Heart right ventricle (tissue), 16 donors: ENCODE measurements around the gene MYOD1. TPM values are rescaled to one million over a fixed set of nuclear protein-coding genes. Genes with fewer than 3 reads are reported as not detected.

Experiments used
- ATAC-seq, 8 donors: fragments of 200-7000 bp; cut with Tn5 transposase; one replicate each; pipeline ENCODE4 v1.9.1; 2020; ENCODE audit warnings: mild to moderate bottlenecking in 8 of 8, moderate library complexity in 8 of 8, moderate number of reproducible peaks in 1 of 8
- DNase-seq, 2 donors: peaks; one replicate each; pipeline ENCODE4 v3.0.0-alpha.2; 2020
- H3K27ac ChIP-seq, 10 donors: fragments of 200-600 bp; sonication (generic) in 2 of 10; one replicate each; pipeline versions ENCODE4 v1.5.0 to v1.8.0; 2020 to 2022; ENCODE audit warnings: mild to moderate bottlenecking in 3 of 10
- H3K27me3 ChIP-seq, 7 donors: fragments of 200-600 bp; one replicate each; pipeline ENCODE4 v1.8.0; 2021 to 2022; ENCODE audit warnings: mild to moderate bottlenecking in 2 of 7
- H3K36me3 ChIP-seq, 9 donors: fragments of 200-600 bp; sonication (generic) in 1 of 9; one replicate each; pipeline versions ENCODE4 v1.5.0 to v1.8.0; 2020 to 2022; ENCODE audit warnings: mild to moderate bottlenecking in 2 of 9
- H3K4me1 ChIP-seq, 9 donors: fragments of 200-600 bp; sonication (generic) in 1 of 9; one replicate each; pipeline versions ENCODE4 v1.5.0 to v1.8.0; 2020 to 2022; ENCODE audit warnings: mild to moderate bottlenecking in 4 of 9
- H3K4me3 ChIP-seq, 10 donors: fragments of 200-600 bp; sonication (generic) in 2 of 10; one replicate each; pipeline versions ENCODE4 v1.5.0 to v1.8.0; 2020 to 2022; ENCODE audit warnings: mild to moderate bottlenecking in 7 of 10, moderate library complexity in 2 of 10
- H3K9me3 ChIP-seq, 11 donors: fragments of 200-600 bp in 10 of 11; sonication (generic) in 2 of 11; one replicate each; pipeline versions ENCODE4 v1.5.0 to v1.8.0; 2013 to 2022; ENCODE audit warnings: mild to moderate bottlenecking in 2 of 11, control low read depth in 1 of 11, moderate library complexity in 1 of 11
- WGBS, 2 donors: extraction: QIAGEN DNeasy Blood & Tissue Kit; methylation state at CpG; one replicate each; pipeline ENCODE4 v1.1.7; 2013; ENCODE audit warnings: inconsistent platforms in 1 of 2; 5-methylcytosine and 5-hydroxymethylcytosine counted together
- intact Hi-C, 10 donors: fragments of 100-400 bp; cut with DNase I; formaldehyde crosslinking; loops; one replicate each; pipeline versions ENCODE4 v1.11.1 to v1.14.2; 2022
- polyA plus RNA-seq, 2 donors: library from polyadenylated mRNA; stranded (reverse); fragments of 200-250 nt; gene quantifications; one replicate each; pipeline ENCODE4 v1.2.3, GENCODE V29; 2013
- total RNA-seq, 10 donors: library from RNA; stranded (reverse); fragmentation: NEBNext Ultra II Directional in 3 of 10; extraction: Animal tissue kit (Norgen Biotek cat#: 25700) in 3 of 10; gene quantifications; one replicate each; pipeline versions ENCODE4 v1.2.1 to v1.2.4, GENCODE V29; 2021 to 2023
- TF ChIP-seq, protein P1 (sequence below), 9 donors: fragments of 200-600 bp; sonication (generic) in 2 of 9; IDR thresholded peaks; one replicate each; pipeline versions ENCODE4 v1.5.0 to v1.8.0; 2021 to 2022; ENCODE audit warnings: antibody characterized with exemption in 9 of 9, mild to moderate bottlenecking in 5 of 9, moderate library complexity in 1 of 9
- donor health status: Arrhythmogenic right ventricular cardiomyopathy.
- donor health status: ischemic (EF 13 %, LVEDD 7.1; RV severe dilation, severe dysfunction).
- donor health status: healthy with polysubstance abuse.
- donor health status: DM: no; HTN: yes; CAD: no.
- donor health status: DM: no; HTN: no; CAD: no.
- donor health status: ischemic (EF 25% LVEDD 6.9; RV normal size, moderate dysfunction).
- donor health status: ischemic (EF 25% LVEDD 5.7; RV mildly dilated, moderate dysfunction).
- donor health status: healthy.
- donor health status: DM: yes; HTN: yes; CAD: no.
- donor health status: Ischemic cardiomyopathy.
- donor health status: ischemic (EF 35%, LVEDD 5.7; RV mildly dilated, moderate dysfunction).
- donor health status: nonischemic (EF 11% LVEDD 7.7; RV severe dilation, severe dysfunction).
- donor health status: DM: yes; HTN: yes; CAD: no.
- donor health status: PGD.
- donor health status: ischemic (EF 29% LVEDD 5.4; RV normal size, mild dysfunction).
- donor health status: nonischemic (EF 23%, LVEDD 6.1; RV moderate dilation, normal function).

Gene MYOD1
- total and polyA plus RNA-seq, 12 donors = 0.20 TPM; not detected in 11

DNA sequence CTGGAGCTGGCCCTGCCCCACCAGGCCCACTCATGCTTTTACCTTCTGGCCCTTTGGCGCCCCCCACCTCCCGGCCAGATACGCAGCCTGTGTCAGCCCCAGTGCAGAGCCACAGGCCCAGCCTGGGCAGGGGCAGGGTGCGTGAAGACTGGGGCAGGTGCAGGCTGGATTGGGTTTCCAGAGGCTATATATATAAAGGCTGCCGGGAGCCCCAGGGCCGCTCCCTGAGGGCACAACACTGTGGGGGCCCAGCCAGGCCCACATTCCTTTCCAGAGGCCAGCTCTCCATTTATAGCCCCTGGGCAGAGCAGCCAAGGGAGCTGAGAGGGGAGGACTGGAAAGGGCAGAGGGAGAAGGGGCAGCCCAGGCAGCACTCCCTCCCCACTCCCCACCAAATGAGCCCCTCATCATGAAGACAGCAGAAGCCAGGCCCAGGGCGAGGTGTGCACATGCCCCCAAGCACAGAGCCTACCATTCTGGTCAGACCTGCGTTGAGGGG is 5.0 kb upstream of the MYOD1 start:
- Histone ChIP-seq H3K4me3 (no peak overlapping the region), H3K27ac (peak overlapping the region in 7 of 10 donors; percentile 10 to 58 (median 43)), H3K27me3 (peaks cover 2 to 55% (median 51%) of the 10 kb centered on the region in 7 donors), H3K9me3 (no peaks in the 10 kb centered on the region), H3K4me1 (peaks cover 0 to 23% (median 10%) of the 10 kb centered on the region in 9 donors), H3K36me3 (no peaks in the 10 kb centered on the region)
- TF ChIP-seq, protein P1, sequence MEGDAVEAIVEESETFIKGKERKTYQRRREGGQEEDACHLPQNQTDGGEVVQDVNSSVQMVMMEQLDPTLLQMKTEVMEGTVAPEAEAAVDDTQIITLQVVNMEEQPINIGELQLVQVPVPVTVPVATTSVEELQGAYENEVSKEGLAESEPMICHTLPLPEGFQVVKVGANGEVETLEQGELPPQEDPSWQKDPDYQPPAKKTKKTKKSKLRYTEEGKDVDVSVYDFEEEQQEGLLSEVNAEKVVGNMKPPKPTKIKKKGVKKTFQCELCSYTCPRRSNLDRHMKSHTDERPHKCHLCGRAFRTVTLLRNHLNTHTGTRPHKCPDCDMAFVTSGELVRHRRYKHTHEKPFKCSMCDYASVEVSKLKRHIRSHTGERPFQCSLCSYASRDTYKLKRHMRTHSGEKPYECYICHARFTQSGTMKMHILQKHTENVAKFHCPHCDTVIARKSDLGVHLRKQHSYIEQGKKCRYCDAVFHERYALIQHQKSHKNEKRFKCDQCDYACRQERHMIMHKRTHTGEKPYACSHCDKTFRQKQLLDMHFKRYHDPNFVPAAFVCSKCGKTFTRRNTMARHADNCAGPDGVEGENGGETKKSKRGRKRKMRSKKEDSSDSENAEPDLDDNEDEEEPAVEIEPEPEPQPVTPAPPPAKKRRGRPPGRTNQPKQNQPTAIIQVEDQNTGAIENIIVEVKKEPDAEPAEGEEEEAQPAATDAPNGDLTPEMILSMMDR (IDR thresholded peaks at IDR 0.05) = peak in 1 of 9 donors; percentile 7
- intact Hi-C loops = loop anchor here in 1 of 10 donors (10.0 kb wide), 1 partner anchor 110 kb away; no protein-coding TSS in a partner anchor
- 38 to 48% methylated on average over 8 of the region's 8 CpGs for WGBS, 2 donors
- peak in 1 of 2 donors; percentile 42 for DNase-seq
- ATAC-seq = peak; percentile 83 to 96 (median 87)

DNA sequence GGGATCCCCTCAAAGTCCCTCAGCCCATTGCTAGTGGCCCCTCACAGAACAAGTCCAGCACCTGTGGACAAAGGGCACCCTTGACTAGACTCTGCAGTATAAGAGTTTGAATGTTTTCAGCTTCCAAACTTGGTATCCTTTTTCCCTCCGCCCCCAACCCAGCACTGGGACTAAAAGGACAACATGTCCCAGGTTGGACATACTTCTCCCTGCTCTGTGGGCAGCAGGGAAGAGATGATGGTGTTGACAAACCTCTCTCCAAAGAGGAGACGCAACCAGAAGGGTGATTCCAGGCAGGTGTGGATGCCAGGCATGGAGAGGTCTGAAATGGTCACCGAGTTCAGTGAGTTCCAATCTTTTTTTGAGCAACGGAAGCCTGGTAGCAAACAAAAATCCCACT is 4.5 kb upstream of the MYOD1 start:
- no peak for DNase-seq
- intact Hi-C loops = loop anchor here in 3 of 10 donors (5.0 to 10.0 kb wide), 2 partner anchors 110 to 118 kb away; no protein-coding TSS in a partner anchor
- peak in 6 of 8 donors; percentile 4 to 63 (median 16) for ATAC-seq
- H3K4me1 ChIP-seq = peaks cover 0 to 23% (median 10%) of the 10 kb centered on the region in 9 donors
- WGBS, 2 donors = 60 to 66% methylated on average over 4 of the region's 4 CpGs
- TF ChIP-seq, protein P1 (IDR thresholded peaks at IDR 0.05) = no peak
- H3K9me3 ChIP-seq = no peaks in the 10 kb centered on the region
- no peaks in the 10 kb centered on the region for H3K36me3 ChIP-seq
- no peak overlapping the region for H3K4me3 ChIP-seq
- H3K27me3 ChIP-seq = peaks cover 7 to 59% (median 54%) of the 10 kb centered on the region in 7 donors
- H3K27ac ChIP-seq = peak overlapping the region in 4 of 10 donors; percentile 13 to 58 (median 45)

DNA sequence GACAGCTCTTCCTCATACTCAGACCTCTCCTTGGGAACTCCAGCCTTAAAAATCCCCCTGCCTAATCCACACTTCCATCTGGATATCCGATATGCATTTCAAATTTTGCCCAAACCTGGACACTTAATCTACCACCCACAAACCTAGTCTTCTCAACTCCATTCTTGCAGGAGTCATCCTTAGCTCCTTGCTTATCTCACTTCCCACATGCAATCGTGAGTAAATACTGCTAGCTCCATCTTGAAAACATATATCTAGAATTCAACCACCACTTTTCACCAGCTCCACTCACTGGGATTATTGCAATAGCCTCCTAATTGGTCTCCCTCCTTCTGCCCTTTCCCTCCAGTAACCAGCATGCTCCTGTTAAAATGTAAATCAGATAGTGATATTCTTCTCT is 2.6 kb upstream of the MYOD1 start:
- intact Hi-C loops = loop anchor here in 3 of 10 donors (5.0 to 10.0 kb wide), 2 partner anchors 112 to 120 kb away; no protein-coding TSS in a partner anchor
- no peaks in the 10 kb centered on the region for H3K9me3 ChIP-seq
- TF ChIP-seq, protein P1 (IDR thresholded peaks at IDR 0.05) = no peak
- no peak overlapping the region for H3K27ac ChIP-seq
- H3K4me1 ChIP-seq = peaks cover 0 to 39% (median 18%) of the 10 kb centered on the region in 9 donors
- DNase-seq (no peak), ATAC-seq (no peak)
- 72 to 84% methylated on average over 2 of the region's 2 CpGs for WGBS, 2 donors
- H3K4me3 ChIP-seq = no peak overlapping the region
- peaks cover 25 to 79% (median 66%) of the 10 kb centered on the region in 7 donors for H3K27me3 ChIP-seq
- H3K36me3 ChIP-seq = no peaks in the 10 kb centered on the region

DNA sequence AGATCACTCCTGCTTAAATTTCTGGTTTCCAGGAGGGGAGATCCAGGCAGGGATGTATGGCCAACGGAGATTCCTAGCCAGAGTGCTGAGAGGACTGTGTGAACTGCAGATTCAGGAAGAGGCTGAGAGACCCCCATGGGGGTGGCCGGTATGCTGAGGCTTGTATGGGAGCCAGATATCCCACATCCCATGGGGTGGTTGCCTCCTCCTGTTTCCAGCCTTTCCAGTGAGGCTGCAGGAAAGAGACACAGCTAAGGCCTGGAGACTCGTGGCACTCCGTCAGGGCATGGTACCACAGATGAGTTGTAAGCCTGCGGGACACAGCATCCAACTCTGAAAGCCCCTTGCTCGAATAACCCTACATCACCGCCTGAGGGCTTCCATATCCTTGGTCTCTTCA is 1.4 kb upstream of the MYOD1 start:
- no peaks in the 10 kb centered on the region for H3K9me3 ChIP-seq
- WGBS, 2 donors = 50 to 67% methylated on average over 7 of the region's 7 CpGs
- no peak overlapping the region for H3K27ac ChIP-seq
- intact Hi-C loops = loop anchor here in 3 of 10 donors (5.0 to 10.0 kb wide), 2 partner anchors 113 to 121 kb away; no protein-coding TSS in a partner anchor
- no peaks in the 10 kb centered on the region for H3K36me3 ChIP-seq
- H3K4me3 ChIP-seq = no peak overlapping the region
- peaks cover 0 to 43% (median 18%) of the 10 kb centered on the region in 9 donors for H3K4me1 ChIP-seq
- TF ChIP-seq, protein P1 (IDR thresholded peaks at IDR 0.05) = no peak
- H3K27me3 ChIP-seq = peaks cover 25 to 83% (median 77%) of the 10 kb centered on the region in 7 donors
- no peak for DNase-seq
- ATAC-seq = no peak
